Measurements from ENCODE around the gene KLHL12. TPM values are rescaled to one million over a fixed set of nuclear protein-coding genes. Genes with fewer than 3 reads are reported as not detected.

The KLHL12 gene
- total and polyA plus RNA-seq, 10 of the 15 experiments (the other 5 are each of a cell fraction or from before 2014, with no cell fraction given): 16.0 to 53.8 (median 30.3) TPM

DNA sequence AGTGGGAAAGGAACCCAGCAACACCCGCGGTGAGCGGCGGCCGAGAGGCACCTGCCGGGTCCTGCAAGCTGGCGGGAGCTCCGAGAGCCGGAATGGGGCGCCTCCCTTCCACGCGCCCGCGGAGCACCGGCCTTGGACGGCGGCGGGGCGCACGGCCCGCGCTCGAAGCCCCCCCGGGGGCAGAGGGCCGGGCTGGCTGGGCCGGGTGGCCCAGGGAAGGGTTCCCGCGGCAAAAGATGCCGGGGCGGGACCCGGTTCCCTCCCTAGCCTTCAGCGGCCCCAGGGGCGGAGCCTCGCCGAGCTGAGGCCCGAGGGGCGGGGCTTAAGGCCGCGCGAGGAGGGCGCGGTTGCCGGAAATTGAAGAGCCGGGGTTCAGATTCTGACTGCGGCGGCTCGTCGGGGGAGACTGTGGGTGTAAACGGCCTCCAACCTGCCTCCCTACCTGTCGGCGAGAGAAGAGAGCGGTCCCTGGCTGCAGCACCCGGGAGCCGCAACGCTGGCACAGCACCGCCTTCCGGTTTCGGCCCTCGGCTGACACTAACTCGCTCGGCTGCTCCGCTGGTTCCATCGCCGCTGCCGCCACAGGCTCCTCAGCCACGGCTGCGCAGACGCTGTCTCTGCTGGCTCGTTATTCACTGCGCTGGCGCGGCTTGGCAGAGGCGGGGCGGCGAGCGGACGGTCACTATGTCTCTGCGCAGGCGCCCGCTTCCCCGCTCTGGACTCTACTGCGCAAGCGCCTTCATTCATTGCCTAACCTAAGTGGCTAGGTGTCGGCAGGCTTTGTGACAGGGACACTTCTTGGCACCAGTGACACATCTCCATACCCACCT, 38.3 kb downstream of the KLHL12 start, which contains the start of gene RABIF (continued):
- TF ChIP-seq ZNF217 (IDR thresholded peaks at IDR 0.05): no peak
- no peak for TF ChIP-seq HDAC6 (IDR thresholded peaks at IDR 0.05; ENCODE audit: unreplicated experiment)
- TF ChIP-seq SMC3 (IDR thresholded peaks at IDR 0.05; ENCODE audit: borderline replicate concordance, low read length): no peak
- no peak for TF ChIP-seq TCF3 (IDR thresholded peaks at IDR 0.05; ENCODE audit: borderline replicate concordance, insufficient read depth, low read depth, low read length)
- no peak for TF ChIP-seq MEF2B (IDR thresholded peaks at IDR 0.05; ENCODE audit: partially characterized antibody, poor library complexity, severe bottlenecking)
- TF ChIP-seq, protein P1, sequence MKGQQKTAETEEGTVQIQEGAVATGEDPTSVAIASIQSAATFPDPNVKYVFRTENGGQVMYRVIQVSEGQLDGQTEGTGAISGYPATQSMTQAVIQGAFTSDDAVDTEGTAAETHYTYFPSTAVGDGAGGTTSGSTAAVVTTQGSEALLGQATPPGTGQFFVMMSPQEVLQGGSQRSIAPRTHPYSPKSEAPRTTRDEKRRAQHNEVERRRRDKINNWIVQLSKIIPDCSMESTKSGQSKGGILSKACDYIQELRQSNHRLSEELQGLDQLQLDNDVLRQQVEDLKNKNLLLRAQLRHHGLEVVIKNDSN (IDR thresholded peaks at IDR 0.05; ENCODE audit: borderline replicate concordance, extremely low read length, insufficient read depth, low read depth, low read length): no peak
- TF ChIP-seq KAT2A (conservative IDR thresholded peaks at IDR 0.05; ENCODE audit: control insufficient read depth, low read depth, low read length): no peak
- TF ChIP-seq NFYA (IDR thresholded peaks at IDR 0.05; ENCODE audit: borderline replicate concordance, low read depth, low read length): no peak
- TF ChIP-seq, protein P2, sequence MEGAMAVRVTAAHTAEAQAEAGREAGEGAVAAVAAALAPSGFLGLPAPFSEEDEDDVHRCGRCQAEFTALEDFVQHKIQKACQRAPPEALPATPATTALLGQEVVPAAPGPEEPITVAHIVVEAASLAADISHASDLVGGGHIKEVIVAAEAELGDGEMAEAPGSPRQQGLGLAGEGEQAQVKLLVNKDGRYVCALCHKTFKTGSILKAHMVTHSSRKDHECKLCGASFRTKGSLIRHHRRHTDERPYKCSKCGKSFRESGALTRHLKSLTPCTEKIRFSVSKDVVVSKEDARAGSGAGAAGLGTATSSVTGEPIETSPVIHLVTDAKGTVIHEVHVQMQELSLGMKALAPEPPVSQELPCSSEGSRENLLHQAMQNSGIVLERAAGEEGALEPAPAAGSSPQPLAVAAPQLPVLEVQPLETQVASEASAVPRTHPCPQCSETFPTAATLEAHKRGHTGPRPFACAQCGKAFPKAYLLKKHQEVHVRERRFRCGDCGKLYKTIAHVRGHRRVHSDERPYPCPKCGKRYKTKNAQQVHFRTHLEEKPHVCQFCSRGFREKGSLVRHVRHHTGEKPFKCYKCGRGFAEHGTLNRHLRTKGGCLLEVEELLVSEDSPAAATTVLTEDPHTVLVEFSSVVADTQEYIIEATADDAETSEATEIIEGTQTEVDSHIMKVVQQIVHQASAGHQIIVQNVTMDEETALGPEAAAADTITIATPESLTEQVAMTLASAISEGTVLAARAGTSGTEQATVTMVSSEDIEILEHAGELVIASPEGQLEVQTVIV (IDR thresholded peaks at IDR 0.05; ENCODE audit: borderline replicate concordance, partially characterized antibody): peak; percentile 74
- TF ChIP-seq MXI1 (IDR thresholded peaks at IDR 0.05; ENCODE audit: low read depth, low read length): peak; percentile 72
- TF ChIP-seq, protein P3, sequence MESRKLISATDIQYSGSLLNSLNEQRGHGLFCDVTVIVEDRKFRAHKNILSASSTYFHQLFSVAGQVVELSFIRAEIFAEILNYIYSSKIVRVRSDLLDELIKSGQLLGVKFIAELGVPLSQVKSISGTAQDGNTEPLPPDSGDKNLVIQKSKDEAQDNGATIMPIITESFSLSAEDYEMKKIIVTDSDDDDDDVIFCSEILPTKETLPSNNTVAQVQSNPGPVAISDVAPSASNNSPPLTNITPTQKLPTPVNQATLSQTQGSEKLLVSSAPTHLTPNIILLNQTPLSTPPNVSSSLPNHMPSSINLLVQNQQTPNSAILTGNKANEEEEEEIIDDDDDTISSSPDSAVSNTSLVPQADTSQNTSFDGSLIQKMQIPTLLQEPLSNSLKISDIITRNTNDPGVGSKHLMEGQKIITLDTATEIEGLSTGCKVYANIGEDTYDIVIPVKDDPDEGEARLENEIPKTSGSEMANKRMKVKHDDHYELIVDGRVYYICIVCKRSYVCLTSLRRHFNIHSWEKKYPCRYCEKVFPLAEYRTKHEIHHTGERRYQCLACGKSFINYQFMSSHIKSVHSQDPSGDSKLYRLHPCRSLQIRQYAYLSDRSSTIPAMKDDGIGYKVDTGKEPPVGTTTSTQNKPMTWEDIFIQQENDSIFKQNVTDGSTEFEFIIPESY (IDR thresholded peaks at IDR 0.05): no peak
- TF ChIP-seq FOS (IDR thresholded peaks at IDR 0.05; ENCODE audit: borderline replicate concordance, extremely low read depth, insufficient read length): no peak
- TF ChIP-seq FOXM1 (IDR thresholded peaks at IDR 0.05; ENCODE audit: low read depth, low read length): no peak
- no peak for TF ChIP-seq EGR1 (IDR thresholded peaks at IDR 0.05; ENCODE audit: borderline replicate concordance in 1 of 2, low read depth in 2 of 2, low read length in 2 of 2)
- no peak for TF ChIP-seq ZNF274 (IDR thresholded peaks at IDR 0.05; ENCODE audit: insufficient read depth, insufficient read length)
- no peak for TF ChIP-seq HDAC2 (IDR thresholded peaks at IDR 0.05)
- TF ChIP-seq, protein P4, sequence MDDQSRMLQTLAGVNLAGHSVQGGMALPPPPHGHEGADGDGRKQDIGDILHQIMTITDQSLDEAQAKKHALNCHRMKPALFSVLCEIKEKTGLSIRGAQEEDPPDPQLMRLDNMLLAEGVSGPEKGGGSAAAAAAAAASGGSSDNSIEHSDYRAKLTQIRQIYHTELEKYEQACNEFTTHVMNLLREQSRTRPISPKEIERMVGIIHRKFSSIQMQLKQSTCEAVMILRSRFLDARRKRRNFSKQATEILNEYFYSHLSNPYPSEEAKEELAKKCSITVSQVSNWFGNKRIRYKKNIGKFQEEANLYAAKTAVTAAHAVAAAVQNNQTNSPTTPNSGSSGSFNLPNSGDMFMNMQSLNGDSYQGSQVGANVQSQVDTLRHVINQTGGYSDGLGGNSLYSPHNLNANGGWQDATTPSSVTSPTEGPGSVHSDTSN (IDR thresholded peaks at IDR 0.05; ENCODE audit: insufficient replicate concordance, low read depth, low read length): no peak
- no peak for TF ChIP-seq RFX5 (IDR thresholded peaks at IDR 0.05; ENCODE audit: low read depth, low read length)
- no peak for TF ChIP-seq ETV6 (conservative IDR thresholded peaks at IDR 0.05 in 1 of 2, IDR thresholded peaks at IDR 0.05 in 1 of 2; ENCODE audit: borderline replicate concordance in 1 of 2, low read depth in 1 of 2)
- no peak for TF ChIP-seq TCF7 (IDR thresholded peaks at IDR 0.05; ENCODE audit: borderline replicate concordance)
- TF ChIP-seq RUNX3 (IDR thresholded peaks at IDR 0.05; ENCODE audit: low read length): peak; percentile 37; the same call in 1 of the 2 replicates
